HEK293T (cell line): ENCODE results near the gene GPR17.

ENCODE experiments used
- ARNT ChIP-seq: fragments of 450-650 bp; IDR thresholded peaks from 2 replicates; pipeline ENCODE4 v1.6.1; 2017; ENCODE audit warnings: mild to moderate bottlenecking
- BHLHE40 ChIP-seq: fragments of 450-650 bp; IDR thresholded peaks from 2 replicates; pipeline ENCODE4 v1.6.1; 2016; ENCODE audit warnings: mild to moderate bottlenecking, moderate library complexity, borderline replicate concordance
- CTBP1 ChIP-seq: fragments of 450-650 bp; IDR thresholded peaks from 2 replicates; pipeline ENCODE4 v1.6.1; 2016; ENCODE audit warnings: borderline replicate concordance
- FOXM1 ChIP-seq: fragments of 450-650 bp; IDR thresholded peaks from 2 replicates; pipeline ENCODE4 v1.6.1; 2017; ENCODE audit warnings: mild to moderate bottlenecking, borderline replicate concordance
- L3MBTL2 ChIP-seq: fragments of 450-650 bp; conservative IDR thresholded peaks from 2 replicates; pipeline ENCODE4 v1.6.1; 2016; ENCODE audit warnings: mild to moderate bottlenecking
- SUZ12 ChIP-seq: fragments of 450-650 bp; IDR thresholded peaks from 2 replicates; pipeline ENCODE4 v1.6.1; 2016; ENCODE audit warnings: mild to moderate bottlenecking
- TARDBP ChIP-seq: fragments of 450-650 bp; IDR thresholded peaks from 2 replicates; pipeline ENCODE4 v1.6.1; 2016
- ZNF384 ChIP-seq: fragments of 450-650 bp; IDR thresholded peaks from 2 replicates; pipeline ENCODE4 v1.6.1; 2016

GRCh38 chr2:127626175-127626574 is 19.8 kb upstream of the GPR17 start:
- TF ChIP-seq FOXM1 = no peak
- no peak for TF ChIP-seq TARDBP
- no peak for TF ChIP-seq CTBP1
- no peak for TF ChIP-seq ARNT
- TF ChIP-seq BHLHE40 = no peak
- TF ChIP-seq SUZ12 = no peak
- no peak for TF ChIP-seq ZNF384
- no peak for TF ChIP-seq L3MBTL2
